ENCODE data around the gene ZNF778. TPM values are rescaled to one million over a fixed set of nuclear protein-coding genes. Genes with fewer than 3 reads are reported as not detected.

Gene ZNF778
- 9.6 to 13.7 TPM (median 12.9 TPM) in 5 replicates for total RNA-seq (2022; extraction: Qiagen RNA extraction; ENCODE audit: low read depth)

GRCh38 chr16:89217388-89218191 lies at the start of gene ZNF778:
TSS of gene ZNF778 (plus strand) at chr16:89217703. CDS start at chr16:89221128, 3,425 bp downstream.

DNA sequence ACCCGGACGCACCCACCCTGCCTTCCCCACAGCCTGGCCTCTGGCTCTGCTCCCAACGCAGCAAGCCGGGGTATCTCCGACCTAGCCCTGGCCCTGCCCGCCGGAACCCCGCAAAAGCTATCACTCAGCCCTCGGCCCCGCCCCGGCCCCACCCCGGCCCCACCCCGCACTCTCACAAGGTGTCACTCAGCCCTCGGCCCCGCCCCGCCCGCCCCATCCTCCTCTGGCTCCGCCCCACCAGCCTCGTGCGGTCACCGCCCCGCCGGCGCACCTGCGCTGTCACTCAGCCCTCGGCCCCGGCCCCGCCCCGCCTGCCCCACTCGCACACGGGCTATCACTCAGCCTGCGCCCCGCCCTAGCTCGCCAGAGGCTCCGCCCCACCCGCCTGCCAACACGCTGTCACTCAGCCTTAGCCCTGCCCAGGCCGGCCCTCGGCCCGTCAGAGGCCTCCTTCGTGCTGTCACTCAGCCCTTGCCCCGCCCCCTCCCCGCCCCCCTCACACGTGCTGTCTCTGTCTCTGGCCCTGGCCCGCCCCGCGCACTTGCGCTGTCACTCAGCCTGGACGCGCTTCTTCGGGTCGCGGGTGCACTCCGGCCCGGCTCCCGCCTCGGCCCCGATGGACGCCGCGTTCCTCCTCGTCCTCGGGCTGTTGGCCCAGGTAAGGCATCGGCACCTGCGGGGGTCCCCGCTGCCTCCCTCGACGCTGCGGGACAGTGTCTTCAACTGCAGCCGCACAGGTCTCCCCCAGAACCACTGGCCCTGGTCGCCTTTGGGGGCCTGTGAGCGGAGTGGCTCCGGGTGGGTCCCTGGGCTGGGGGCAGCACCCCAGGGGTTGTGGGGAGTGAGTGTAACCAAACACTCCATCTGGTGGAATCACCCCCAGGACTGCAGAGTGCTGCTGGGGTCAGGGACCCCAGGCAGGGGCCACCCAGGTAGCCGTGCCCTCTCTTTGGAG lies 46.0 kb upstream of the ZNF778 start, which contains the start of gene CDH15:
Gene CDH15, plus strand, starts transcription at position 533 of the 955 bp plus-strand sequence. Its CDS starts 84 bp downstream, at position 617.

DNA sequence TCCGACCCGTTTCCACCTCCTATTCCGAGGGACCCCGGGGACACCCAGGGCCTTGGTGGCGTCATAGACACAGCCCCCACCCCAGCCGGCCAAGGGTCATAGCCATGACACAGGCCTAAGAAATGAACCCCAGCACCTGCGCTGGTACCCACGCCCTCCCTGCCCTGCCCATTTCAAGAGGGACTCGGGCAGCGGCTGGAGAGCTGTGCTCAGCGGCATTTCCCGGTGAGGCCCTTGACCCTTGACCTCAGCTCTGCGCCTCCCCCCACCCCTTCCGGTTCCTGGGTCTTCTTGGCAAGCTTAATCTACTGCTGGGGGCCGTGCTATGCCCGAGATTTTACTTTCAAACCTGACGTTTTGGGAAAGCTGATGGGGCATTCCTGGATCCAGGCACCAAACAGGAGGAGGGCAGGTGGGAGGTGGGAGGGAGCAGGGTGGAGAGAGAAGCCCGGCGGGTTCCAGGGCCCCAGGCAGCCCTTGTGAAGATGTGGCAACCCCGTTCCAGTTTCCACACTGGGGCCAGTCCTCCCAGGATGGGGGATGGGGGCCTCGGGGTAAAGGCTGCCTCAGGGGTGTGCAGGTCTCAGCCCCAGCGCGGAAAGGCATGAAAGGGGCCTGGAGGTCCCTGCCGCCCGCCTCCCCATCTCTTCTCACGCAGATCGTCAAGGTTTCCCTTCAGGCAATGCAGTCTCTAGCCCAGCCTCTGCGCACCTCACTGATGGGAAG lies 17.2 kb upstream of the ZNF778 start, which contains the start of gene SLC22A31:
Gene SLC22A31, minus strand, starts transcription at position 414 of the 726 bp plus-strand sequence. Its CDS starts 36 bp downstream, at position 378.

Other genes with a start within 250 kb of the ZNF778 start
- 0.21 to 0.56 TPM (median 0.23 TPM) in 5 replicates for gene CBFA2T3, start 240.5 kb upstream of the ZNF778 start, total RNA-seq (2022; extraction: Qiagen RNA extraction; ENCODE audit: low read depth)
- 15.5 to 20.7 TPM (median 18.8 TPM) in 5 replicates for gene ACSF3, start 123.9 kb upstream of the ZNF778 start, total RNA-seq (2022; extraction: Qiagen RNA extraction; ENCODE audit: low read depth)
- 0.10 TPM in 1 of 5 replicates, not detected in the others for gene CDH15, start 46.0 kb upstream of the ZNF778 start, total RNA-seq (2022; extraction: Qiagen RNA extraction; ENCODE audit: low read depth)
- gene SLC22A31, start 17.2 kb upstream of the ZNF778 start, total RNA-seq (2022; extraction: Qiagen RNA extraction; ENCODE audit: low read depth): 0.64 to 1.7 TPM (median 1.1 TPM) in 5 replicates